Adrenal gland (tissue), 12 donors: Measurements from ENCODE around the gene LLGL2. TPM values are rescaled to one million over a fixed set of nuclear protein-coding genes. Genes with fewer than 3 reads are reported as not detected.

ENCODE experiments used
- DNase-seq, 7 donors: peaks; one replicate each; pipeline ENCODE4 v3.0.0-alpha.2; 2019 to 2020
- H3K27ac ChIP-seq, 5 donors: fragments of 200-600 bp; sonication (generic) in 4 of 5; 1 replicate in 3 of 5; 2 replicates in 2 of 5; pipeline versions ENCODE4 v1.5.1 to v1.8.0; 2016 to 2020; ENCODE audit warnings: mild to moderate bottlenecking in 1 of 5
- H3K27me3 ChIP-seq: fragments of 200-600 bp; 2 replicates; pipeline ENCODE4 v1.8.0; 2021
- H3K36me3 ChIP-seq, 2 donors: fragments of 200-600 bp; replicated peaks in 1 of 2; 1 replicate in 1 of 2; 2 replicates in 1 of 2; pipeline versions ENCODE4 v1.5.1 to v1.8.0; 2018 to 2022
- H3K4me1 ChIP-seq, 2 donors: fragments of 200-600 bp; replicated peaks in 1 of 2; 1 replicate in 1 of 2; 2 replicates in 1 of 2; pipeline versions ENCODE4 v1.5.1 to v1.8.0; 2018 to 2021
- H3K4me3 ChIP-seq, 4 donors: fragments of 200-600 bp; sonication (generic) in 3 of 4; one replicate each; pipeline ENCODE4 v1.5.1; 2016 to 2018
- H3K9me3 ChIP-seq, 3 donors: fragments of 200-600 bp; sonication (generic) in 1 of 3; replicated peaks in 1 of 3; 1 replicate in 2 of 3; 2 replicates in 1 of 3; pipeline versions ENCODE4 v1.5.1 to v1.8.0; 2016 to 2021
- POLR2A ChIP-seq, 2 donors: fragments of 450-650 bp; IDR thresholded peaks; one replicate each; pipeline ENCODE4 v1.6.1; 2017; ENCODE audit warnings: antibody characterized with exemption in 2 of 2, mild to moderate bottlenecking in 2 of 2, moderate library complexity in 1 of 2
- WGBS, 4 donors: extraction: QIAGEN DNeasy Blood & Tissue Kit in 2 of 4; methylation state at CpG; one replicate each; pipeline versions ENCODE4 v1.1.5 to v1.1.7; 2013 to 2017; 5-methylcytosine and 5-hydroxymethylcytosine counted together
- intact Hi-C, 2 donors: fragments of 100-400 bp; cut with DNase I; formaldehyde crosslinking; loops; one replicate each; pipeline versions ENCODE4 v1.14.1 to v1.15.0; 2022 to 2023
- polyA plus RNA-seq, 3 donors: library from polyadenylated mRNA; stranded (reverse); fragments of 200-250 nt in 2 of 3; fragments of 350-450 nt in 1 of 3; fragmentation: Illumina TruSeq in 1 of 3; extraction: RNeasy Lipid Tissue Mini Kit (QIAGEN cat#74804) in 1 of 3; gene quantifications; one replicate each; pipeline ENCODE4 v1.2.3, GENCODE V29; 2013 to 2014
- total RNA-seq, 9 donors: library from RNA; depleted of rRNA in 4 of 9; stranded (reverse); fragments of >200 nt in 4 of 9; fragments of 120-200 nt in 1 of 9; fragmentation: NEBNext Ultra II Directional in 1 of 9; extraction: Animal tissue kit (Norgen Biotek cat#: 25700) in 1 of 9; gene quantifications; one replicate each; pipeline versions ENCODE4 v1.1.0 to v1.2.4, GENCODE V29; 2013 to 2023
- TF ChIP-seq, protein P1 (sequence below), 6 experiments: fragments of 450-650 bp in 4 of 6; fragments of 200-600 bp in 2 of 6; sonication (generic) in 1 of 6; IDR thresholded peaks; 1 replicate in 5 of 6; 2 replicates in 1 of 6; pipeline versions ENCODE4 v1.5.1 to v1.8.0; 2016 to 2021; ENCODE audit warnings: antibody characterized with exemption in 6 of 6, mild to moderate bottlenecking in 2 of 6, moderate library complexity in 1 of 6
- donor health status: healthy with polysubstance abuse.
- donor health status: Bipolar disorder and iron deficiency.
- donor health status: DM: yes; HTN: yes; CAD: no.
- donor health status: DM: no; HTN: no; CAD: no.
- donor health status: DM: no; HTN: no; CAD: no.
- donor health status: DM: yes; HTN: yes; CAD: no.

Gene LLGL2
- total and polyA plus RNA-seq, 12 donors: 1.2 to 90.3 (median 23.8) TPM

DNA sequence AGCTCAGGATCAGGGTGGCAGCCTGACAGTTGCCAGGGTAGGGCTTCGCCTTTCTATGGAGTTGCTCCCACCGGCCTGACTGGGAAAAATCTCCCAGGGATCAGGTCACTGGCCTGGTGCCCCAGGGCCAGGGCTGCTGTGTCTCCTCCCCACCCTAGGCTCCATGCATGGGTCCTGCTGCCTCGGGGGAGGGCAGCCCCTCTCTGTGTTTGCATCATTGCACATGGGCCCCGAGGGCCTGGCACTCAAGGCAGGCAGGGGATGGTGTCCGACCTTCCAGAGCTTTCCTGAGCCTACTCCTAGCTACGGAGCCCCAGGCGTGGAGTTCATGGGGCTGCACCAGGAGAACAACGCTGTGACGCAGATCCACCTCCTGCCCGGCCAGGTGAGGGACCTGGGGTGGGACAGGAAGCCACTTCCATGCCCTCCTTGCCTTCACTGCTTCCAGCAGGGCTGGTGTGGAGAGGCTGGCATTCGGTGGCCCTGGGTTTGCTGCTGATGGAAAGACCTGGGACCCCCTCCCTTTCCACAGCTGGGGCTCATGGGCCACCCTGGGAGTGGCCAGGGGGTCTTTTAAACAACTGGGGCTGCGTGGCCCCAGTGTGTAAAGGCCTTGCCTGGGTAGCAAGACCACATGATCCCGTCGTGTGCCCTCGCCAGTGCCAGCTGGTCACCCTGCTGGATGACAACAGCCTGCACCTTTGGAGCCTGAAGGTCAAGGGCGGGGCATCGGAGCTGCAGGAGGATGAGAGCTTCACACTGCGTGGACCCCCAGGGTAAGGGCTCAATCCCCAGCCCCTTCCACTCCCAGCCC lies 32.6 kb downstream of the LLGL2 start:
- DNase-seq: peak in 1 of 7 donors; percentile 21
- Histone ChIP-seq H3K27me3 (no peaks in the 10 kb centered on the region), H3K4me1 (peaks cover 13 to 17% of the 10 kb centered on the region in 2 donors), H3K27ac (peak overlapping the region in 2 of 5 donors; percentile 56 to 70), H3K36me3 (no peaks in the 10 kb centered on the region), H3K4me3 (no peak overlapping the region), H3K9me3 (no peaks in the 10 kb centered on the region)
- TF ChIP-seq, protein P1, sequence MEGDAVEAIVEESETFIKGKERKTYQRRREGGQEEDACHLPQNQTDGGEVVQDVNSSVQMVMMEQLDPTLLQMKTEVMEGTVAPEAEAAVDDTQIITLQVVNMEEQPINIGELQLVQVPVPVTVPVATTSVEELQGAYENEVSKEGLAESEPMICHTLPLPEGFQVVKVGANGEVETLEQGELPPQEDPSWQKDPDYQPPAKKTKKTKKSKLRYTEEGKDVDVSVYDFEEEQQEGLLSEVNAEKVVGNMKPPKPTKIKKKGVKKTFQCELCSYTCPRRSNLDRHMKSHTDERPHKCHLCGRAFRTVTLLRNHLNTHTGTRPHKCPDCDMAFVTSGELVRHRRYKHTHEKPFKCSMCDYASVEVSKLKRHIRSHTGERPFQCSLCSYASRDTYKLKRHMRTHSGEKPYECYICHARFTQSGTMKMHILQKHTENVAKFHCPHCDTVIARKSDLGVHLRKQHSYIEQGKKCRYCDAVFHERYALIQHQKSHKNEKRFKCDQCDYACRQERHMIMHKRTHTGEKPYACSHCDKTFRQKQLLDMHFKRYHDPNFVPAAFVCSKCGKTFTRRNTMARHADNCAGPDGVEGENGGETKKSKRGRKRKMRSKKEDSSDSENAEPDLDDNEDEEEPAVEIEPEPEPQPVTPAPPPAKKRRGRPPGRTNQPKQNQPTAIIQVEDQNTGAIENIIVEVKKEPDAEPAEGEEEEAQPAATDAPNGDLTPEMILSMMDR (IDR thresholded peaks at IDR 0.05): no peak
- no peak for TF ChIP-seq POLR2A (IDR thresholded peaks at IDR 0.05)
- intact Hi-C loops: no loop called here
- 62 to 87% (median 82%) methylated on average over 5 to 18 of the region's 18 CpGs for whole genome bisulfite sequencing, 4 donors

DNA sequence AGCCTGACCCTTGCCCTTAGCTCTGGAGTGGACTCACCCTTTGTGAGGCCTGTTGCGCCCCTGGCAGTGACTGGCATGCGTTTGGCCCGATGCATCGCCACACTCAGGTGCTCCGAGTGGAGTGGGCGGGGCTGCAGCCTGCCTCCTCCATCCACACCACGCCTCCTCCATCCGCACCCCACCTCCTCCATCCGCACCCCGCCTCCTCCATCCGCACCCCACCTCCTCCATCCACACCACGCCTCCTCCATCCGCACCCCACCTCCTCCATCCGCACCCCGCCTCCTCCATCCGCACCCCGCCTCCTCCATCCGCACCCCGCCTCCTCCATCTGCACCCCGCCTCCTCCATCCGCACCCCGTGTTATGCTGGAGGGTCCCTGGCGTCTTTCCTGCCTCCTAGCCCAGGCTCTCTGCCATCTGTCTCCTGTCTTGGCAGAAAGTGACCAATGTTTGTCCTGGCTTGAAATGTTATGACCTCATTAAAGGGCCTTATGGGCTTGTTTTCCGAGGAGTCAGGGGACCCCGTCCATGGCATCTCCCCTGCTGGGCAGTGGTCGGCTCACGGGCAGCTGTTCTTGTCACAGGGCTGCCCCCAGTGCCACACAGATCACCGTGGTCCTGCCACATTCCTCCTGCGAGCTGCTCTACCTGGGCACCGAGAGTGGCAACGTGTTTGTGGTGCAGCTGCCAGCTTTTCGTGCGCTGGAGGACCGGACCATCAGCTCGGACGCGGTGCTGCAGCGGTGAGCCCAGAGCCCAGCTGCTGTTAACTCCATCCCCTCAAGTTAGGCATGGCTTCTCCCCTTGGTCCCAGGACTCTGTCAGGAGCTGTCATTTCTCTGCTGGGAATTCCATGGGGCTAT lies 33.4 kb downstream of the LLGL2 start:
- Histone ChIP-seq H3K36me3 (no peaks in the 10 kb centered on the region), H3K4me3 (no peak overlapping the region), H3K4me1 (peaks cover 13 to 17% of the 10 kb centered on the region in 2 donors), H3K9me3 (no peaks in the 10 kb centered on the region), H3K27me3 (no peaks in the 10 kb centered on the region), H3K27ac (no peak overlapping the region)
- no peak for TF ChIP-seq POLR2A (IDR thresholded peaks at IDR 0.05)
- TF ChIP-seq, protein P1 (IDR thresholded peaks at IDR 0.05): no peak
- DNase-seq: no peak
- intact Hi-C loops: no loop called here
- 85 to 98% (median 91%) methylated on average over 26 to 35 of the region's 38 CpGs for WGBS, 4 donors

DNA sequence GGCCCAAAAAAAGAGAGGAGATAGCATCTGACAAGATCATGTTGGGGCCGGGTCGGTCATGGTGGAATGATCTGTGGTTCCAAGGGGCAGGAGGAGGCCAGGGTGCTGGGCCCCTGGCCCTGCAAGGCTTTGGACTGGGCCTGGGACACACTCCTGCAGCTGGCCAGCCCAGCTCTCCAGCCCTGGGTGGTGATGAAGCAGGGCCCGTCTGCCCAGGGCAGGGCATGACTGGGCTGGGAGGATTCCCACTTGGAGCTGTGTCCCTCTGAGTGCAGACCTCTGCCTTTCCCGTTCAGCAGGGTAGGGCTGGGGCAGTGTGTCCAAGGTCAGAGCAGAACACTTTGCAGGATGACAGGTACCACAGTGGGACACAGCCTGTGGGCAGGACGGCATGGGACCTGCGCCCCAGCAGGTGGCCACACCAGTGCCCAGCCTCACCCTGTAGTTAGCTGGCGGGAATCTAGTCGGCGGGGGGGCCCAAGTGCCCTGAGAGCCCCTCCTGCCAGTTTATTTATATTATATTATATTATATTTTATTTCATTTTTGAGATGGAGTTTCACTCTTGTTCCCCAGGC lies 34.5 kb downstream of the LLGL2 start:
- TF ChIP-seq POLR2A (IDR thresholded peaks at IDR 0.05): no peak
- TF ChIP-seq, protein P1 (IDR thresholded peaks at IDR 0.05): no peak
- Histone ChIP-seq H3K27me3 (no peaks in the 10 kb centered on the region), H3K9me3 (no peaks in the 10 kb centered on the region), H3K4me1 (peaks cover 13 to 17% of the 10 kb centered on the region in 2 donors), H3K4me3 (no peak overlapping the region), H3K36me3 (no peaks in the 10 kb centered on the region), H3K27ac (no peak overlapping the region)
- DNase-seq: no peak
- WGBS, 4 donors: 83 to 93% (median 90%) methylated on average over 7 to 9 of the region's 9 CpGs
- intact Hi-C loops: no loop called here
